ENCODE measurements around the gene MRPS11.
"Not testable (repeated sequence)": the region's sequence is repeated elsewhere in the genome, so short reads cannot be mapped to it uniquely, and the experiment has no call there.

The MRPS11 gene

GRCh38 chr15:88470625-88471372 is 3.3 kb downstream of the MRPS11 start:
- TF ChIP-seq POLR2A (IDR thresholded peaks at IDR 0.05; ENCODE audit: low read depth, low read length), result no peak
- FAIRE-seq (no peak), DNase-seq (ENCODE audit: insufficient read length, low spot score) (no peak)

DNA sequence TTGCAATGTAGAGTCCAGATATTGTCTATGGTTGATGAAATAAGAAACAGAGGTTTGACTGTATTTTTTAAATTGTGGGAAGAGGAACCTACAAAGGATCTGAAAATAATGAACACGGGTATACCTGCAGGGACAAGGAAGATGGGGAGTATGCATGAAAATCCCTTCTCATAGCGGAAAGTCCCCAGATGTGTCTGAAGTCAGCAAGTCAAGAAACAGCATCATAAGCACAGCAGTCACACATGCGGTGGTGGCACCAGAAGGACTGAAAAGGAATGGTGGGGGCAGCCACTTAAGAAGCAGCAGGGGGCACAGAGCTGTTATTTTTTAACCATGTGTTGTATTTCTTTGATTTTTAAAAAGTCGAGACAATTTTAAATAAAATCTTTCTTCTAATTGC is 4.7 kb downstream of the MRPS11 start:
- no peak for FAIRE-seq
- no peak for DNase-seq (ENCODE audit: insufficient read length, low spot score)

DNA sequence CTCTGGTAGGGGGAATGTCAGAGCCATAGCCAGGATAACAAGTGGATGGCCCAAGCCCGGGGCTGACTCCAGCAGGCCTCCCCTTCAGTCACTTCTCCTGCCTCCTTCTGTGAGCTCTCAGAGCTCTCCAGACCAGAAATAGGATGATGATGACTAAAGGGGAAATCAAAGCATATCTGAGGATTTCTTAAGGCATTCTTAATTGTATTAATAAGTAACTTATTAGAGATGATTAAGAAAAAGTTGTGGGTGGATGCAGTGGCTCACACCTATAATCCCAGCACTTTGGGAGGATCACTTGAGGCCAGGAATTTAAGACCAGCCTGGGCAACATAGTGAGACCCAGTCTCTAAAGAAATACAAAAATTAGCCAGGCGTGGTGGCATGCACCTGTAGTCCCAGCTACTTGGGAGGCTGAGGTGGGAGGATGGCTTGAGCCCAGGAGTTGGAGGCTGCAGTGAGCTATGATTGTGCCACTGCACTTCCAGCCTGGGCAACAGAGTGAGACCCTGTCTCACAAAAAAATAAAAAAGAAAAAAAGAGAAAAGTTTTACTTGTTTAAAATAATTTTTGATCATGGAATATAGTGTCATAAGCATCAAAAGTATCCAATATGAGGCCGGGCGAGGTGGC is 6.3 kb downstream of the MRPS11 start:
- DNase-seq (ENCODE audit: insufficient read length, low spot score); FAIRE-seq: not testable (repeated sequence)

More for the DNA sequence above, 4.7 kb downstream of the MRPS11 start:
- TF ChIP-seq POLR2A (IDR thresholded peaks at IDR 0.05; ENCODE audit: low read depth, low read length), result no peak

DNA sequence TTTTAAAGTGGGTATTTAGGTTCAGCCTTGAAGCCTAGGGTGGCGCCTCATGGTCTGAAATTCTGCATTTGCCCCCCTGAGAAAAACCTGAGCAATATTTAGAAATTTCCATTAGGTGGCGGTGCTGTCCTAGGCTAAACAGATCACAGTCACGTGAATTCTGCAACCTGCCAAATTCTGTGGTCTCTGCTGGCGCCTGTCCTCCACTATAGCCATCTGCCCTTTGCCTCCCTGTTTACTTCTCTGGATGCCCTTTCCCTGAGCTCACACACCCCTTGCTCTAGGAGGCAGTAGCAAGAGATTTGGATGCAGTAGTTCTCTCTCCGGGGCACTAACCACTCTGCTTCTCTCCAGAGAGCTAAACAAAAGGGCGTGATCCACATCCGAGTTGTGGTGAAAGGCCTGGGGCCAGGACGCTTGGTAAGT is 9.1 kb downstream of the MRPS11 start:
- TF ChIP-seq POLR2A (IDR thresholded peaks at IDR 0.05; ENCODE audit: low read depth, low read length), result no peak
- DNase-seq (ENCODE audit: insufficient read length, low spot score) (peak; percentile 15), FAIRE-seq (no peak)

GRCh38 chr15:88477126-88477525 is 9.6 kb downstream of the MRPS11 start:
- FAIRE-seq (no peak), DNase-seq (ENCODE audit: insufficient read length, low spot score) (no peak)
- no peak for TF ChIP-seq POLR2A (IDR thresholded peaks at IDR 0.05; ENCODE audit: low read depth, low read length)

DNA sequence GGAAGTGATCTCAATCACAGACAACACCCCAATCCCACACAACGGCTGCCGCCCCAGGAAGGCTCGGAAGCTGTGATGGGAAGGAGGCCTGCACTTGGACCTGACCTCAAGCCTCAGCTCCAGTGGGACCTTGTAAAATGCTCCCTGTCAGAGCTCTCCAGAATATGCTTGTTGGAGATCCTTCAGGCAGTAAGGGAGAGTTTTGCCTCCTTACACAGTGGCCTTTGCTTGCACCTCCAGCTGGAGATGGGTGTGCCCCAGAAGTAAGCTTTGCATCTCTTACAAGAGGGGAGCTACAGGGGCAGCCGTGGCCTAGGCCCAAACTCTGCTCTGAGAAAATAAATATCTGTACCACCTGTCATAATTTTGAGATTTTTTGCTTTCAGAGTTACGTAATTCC is 10.4 kb downstream of the MRPS11 start:
- TF ChIP-seq POLR2A (IDR thresholded peaks at IDR 0.05; ENCODE audit: low read depth, low read length), result no peak
- FAIRE-seq, result no peak
- DNase-seq (ENCODE audit: insufficient read length, low spot score), result no peak

GRCh38 chr15:88479169-88479568 is 11.7 kb downstream of the MRPS11 start:
- TF ChIP-seq POLR2A (IDR thresholded peaks at IDR 0.05; ENCODE audit: low read depth, low read length), result no peak
- DNase-seq (ENCODE audit: insufficient read length, low spot score) (no peak), FAIRE-seq (no peak)

DNA sequence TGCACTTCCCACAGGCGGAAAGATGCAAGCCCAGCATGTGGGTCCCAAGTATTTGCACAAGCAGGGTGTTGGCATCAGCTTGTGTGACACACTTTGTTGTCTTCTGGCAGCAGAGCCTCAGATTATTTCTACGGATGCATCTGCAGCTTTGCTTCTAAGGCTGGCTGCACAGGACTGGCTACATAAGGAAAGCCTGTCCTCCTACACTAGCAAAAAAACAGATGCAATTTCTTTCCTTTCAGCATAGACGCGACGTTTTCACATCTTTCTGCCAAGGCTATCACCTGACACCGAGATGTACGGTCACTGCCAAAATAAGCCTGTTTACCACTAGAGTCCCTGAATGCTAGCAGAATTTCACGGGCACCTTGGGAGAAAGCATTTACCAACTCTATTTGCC is 13.5 kb downstream of the MRPS11 start:
- no peak for DNase-seq (ENCODE audit: insufficient read length, low spot score)
- FAIRE-seq, result no peak
- TF ChIP-seq POLR2A (IDR thresholded peaks at IDR 0.05; ENCODE audit: low read depth, low read length), result no peak

GRCh38 chr15:88482263-88482662 is 14.8 kb downstream of the MRPS11 start:
- TF ChIP-seq POLR2A (IDR thresholded peaks at IDR 0.05; ENCODE audit: low read depth, low read length), result no peak
- no peak for DNase-seq (ENCODE audit: insufficient read length, low spot score)
- no peak for FAIRE-seq

DNA sequence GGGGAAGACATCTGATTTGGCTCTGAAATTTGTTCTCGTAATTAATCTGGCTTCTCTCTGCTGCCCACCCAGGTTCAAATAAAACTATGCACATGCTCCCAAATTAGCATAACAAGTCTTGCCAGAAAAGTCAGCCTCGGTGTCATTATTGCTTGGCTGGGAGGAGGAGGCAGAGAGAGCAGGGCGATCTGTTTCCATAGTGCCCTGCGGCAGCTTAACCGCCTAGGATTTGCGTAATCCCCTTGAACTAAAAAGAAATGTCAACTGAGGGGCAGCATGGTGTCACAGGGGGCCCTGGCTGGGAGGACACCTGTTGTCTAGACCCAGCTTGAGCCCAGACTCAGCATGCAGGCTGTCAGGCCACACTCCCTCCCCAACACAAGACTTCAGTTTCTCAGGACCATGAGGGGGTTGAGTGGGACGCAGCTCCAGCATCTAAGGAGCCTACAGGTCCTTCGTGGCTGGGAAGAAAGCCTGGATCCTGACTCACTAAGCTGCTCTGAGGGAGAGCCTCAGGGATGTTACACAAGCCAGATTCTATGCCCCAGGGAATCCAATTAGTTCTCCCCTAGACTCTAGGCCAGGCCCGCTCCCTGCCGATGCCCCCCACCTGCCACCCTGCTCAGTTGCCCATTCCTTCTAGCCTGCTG is 17.3 kb downstream of the MRPS11 start:
- TF ChIP-seq POLR2A (IDR thresholded peaks at IDR 0.05; ENCODE audit: low read depth, low read length), result no peak
- no peak for FAIRE-seq
- DNase-seq (ENCODE audit: insufficient read length, low spot score), result no peak

- DNase-seq (ENCODE audit: insufficient read length, low spot score) (no peak), FAIRE-seq (no peak)
- TF ChIP-seq POLR2A (IDR thresholded peaks at IDR 0.05; ENCODE audit: low read depth, low read length), result no peak
Measured at GRCh38 chr15:88487178-88487795, 19.8 kb downstream of the MRPS11 start.

GRCh38 chr15:88487796-88488523 is 20.5 kb downstream of the MRPS11 start:
- DNase-seq (ENCODE audit: insufficient read length, low spot score) (no peak), FAIRE-seq (no peak)
- TF ChIP-seq POLR2A (IDR thresholded peaks at IDR 0.05; ENCODE audit: low read depth, low read length), result no peak

GRCh38 chr15:88489321-88489720 is 21.8 kb downstream of the MRPS11 start:
- no peak for TF ChIP-seq POLR2A (IDR thresholded peaks at IDR 0.05; ENCODE audit: low read depth, low read length)
- FAIRE-seq (no peak), DNase-seq (ENCODE audit: insufficient read length, low spot score) (no peak)

- no peak for FAIRE-seq
- no peak for DNase-seq (ENCODE audit: insufficient read length, low spot score)
- TF ChIP-seq POLR2A (IDR thresholded peaks at IDR 0.05; ENCODE audit: low read depth, low read length), result no peak
Measured at GRCh38 chr15:88490036-88490435, 22.5 kb downstream of the MRPS11 start.
